HG03378 (cell line): ENCODE data around the gene PARD3.
"Not testable (repeated sequence)": the region's sequence is repeated elsewhere in the genome, so short reads cannot be mapped to it uniquely, and the experiment has no call there.

Source experiments
- ATAC-seq: cut with Tn5 transposase; IDR thresholded peaks from one replicate; pipeline ENCODE4 v1.9.1; 2021; ENCODE audit warnings: mild to moderate bottlenecking, moderate library complexity; ENCODE audit not compliant: unreplicated experiment

The PARD3 gene

GRCh38 chr10:34746094-34746493, 69.0 kb downstream of the PARD3 start:
- ATAC-seq = no peak

GRCh38 chr10:34745244-34745643, 69.9 kb downstream of the PARD3 start:
- ATAC-seq = no peak

GRCh38 chr10:34744590-34744989, 70.5 kb downstream of the PARD3 start:
- ATAC-seq = no peak

- ATAC-seq = no peak
Measured at GRCh38 chr10:34743814-34744213, 71.3 kb downstream of the PARD3 start.

- no peak for ATAC-seq
Measured at GRCh38 chr10:34742456-34742855, 72.6 kb downstream of the PARD3 start.

- ATAC-seq = not testable (repeated sequence)
Measured at GRCh38 chr10:34741087-34741486, 74.0 kb downstream of the PARD3 start.

- no peak for ATAC-seq
Measured at GRCh38 chr10:34740321-34740720, 74.8 kb downstream of the PARD3 start.

GRCh38 chr10:34739915-34740314, 75.2 kb downstream of the PARD3 start:
- no peak for ATAC-seq

GRCh38 chr10:34737772-34738169, 77.3 kb downstream of the PARD3 start:
- no peak for ATAC-seq

- no peak for ATAC-seq
Measured at GRCh38 chr10:34736976-34737771, 77.9 kb downstream of the PARD3 start.

GRCh38 chr10:34734918-34735317, 80.2 kb downstream of the PARD3 start:
- ATAC-seq = no peak

- ATAC-seq = no peak
Measured at GRCh38 chr10:34732926-34733325, 82.2 kb downstream of the PARD3 start.

GRCh38 chr10:34731885-34732701, 83.0 kb downstream of the PARD3 start:
- ATAC-seq = no peak

GRCh38 chr10:34731213-34731612, 83.9 kb downstream of the PARD3 start:
- ATAC-seq = no peak

GRCh38 chr10:34730726-34731125, 84.4 kb downstream of the PARD3 start:
- no peak for ATAC-seq

GRCh38 chr10:34729619-34730018, 85.5 kb downstream of the PARD3 start:
- ATAC-seq = no peak

GRCh38 chr10:34728361-34728760, 86.7 kb downstream of the PARD3 start:
- ATAC-seq = no peak

- no peak for ATAC-seq
Measured at GRCh38 chr10:34727595-34728033, 87.5 kb downstream of the PARD3 start.

- ATAC-seq = no peak
Measured at GRCh38 chr10:34726862-34727261, 88.2 kb downstream of the PARD3 start.

GRCh38 chr10:34723750-34724149, 91.3 kb downstream of the PARD3 start:
- peak; percentile 69 for ATAC-seq

GRCh38 chr10:34722404-34722803, 92.7 kb downstream of the PARD3 start:
- ATAC-seq = no peak

GRCh38 chr10:34721208-34721840, 93.8 kb downstream of the PARD3 start:
- ATAC-seq = no peak
